HG03060 (cell line): Measurements from ENCODE around the gene NVL.
"Not testable (repeated sequence)": the region's sequence is repeated elsewhere in the genome, so short reads cannot be mapped to it uniquely, and the experiment has no call there.

Source experiments
- ATAC-seq: cut with Tn5 transposase; IDR thresholded peaks from one replicate; pipeline ENCODE4 v1.9.1; 2021; ENCODE audit warnings: low read depth, moderate number of reproducible peaks; ENCODE audit not compliant: unreplicated experiment

The NVL gene

GRCh38 chr1:224338150-224338838 lies 8.3 kb upstream of the NVL start:
- no peak for ATAC-seq

DNA sequence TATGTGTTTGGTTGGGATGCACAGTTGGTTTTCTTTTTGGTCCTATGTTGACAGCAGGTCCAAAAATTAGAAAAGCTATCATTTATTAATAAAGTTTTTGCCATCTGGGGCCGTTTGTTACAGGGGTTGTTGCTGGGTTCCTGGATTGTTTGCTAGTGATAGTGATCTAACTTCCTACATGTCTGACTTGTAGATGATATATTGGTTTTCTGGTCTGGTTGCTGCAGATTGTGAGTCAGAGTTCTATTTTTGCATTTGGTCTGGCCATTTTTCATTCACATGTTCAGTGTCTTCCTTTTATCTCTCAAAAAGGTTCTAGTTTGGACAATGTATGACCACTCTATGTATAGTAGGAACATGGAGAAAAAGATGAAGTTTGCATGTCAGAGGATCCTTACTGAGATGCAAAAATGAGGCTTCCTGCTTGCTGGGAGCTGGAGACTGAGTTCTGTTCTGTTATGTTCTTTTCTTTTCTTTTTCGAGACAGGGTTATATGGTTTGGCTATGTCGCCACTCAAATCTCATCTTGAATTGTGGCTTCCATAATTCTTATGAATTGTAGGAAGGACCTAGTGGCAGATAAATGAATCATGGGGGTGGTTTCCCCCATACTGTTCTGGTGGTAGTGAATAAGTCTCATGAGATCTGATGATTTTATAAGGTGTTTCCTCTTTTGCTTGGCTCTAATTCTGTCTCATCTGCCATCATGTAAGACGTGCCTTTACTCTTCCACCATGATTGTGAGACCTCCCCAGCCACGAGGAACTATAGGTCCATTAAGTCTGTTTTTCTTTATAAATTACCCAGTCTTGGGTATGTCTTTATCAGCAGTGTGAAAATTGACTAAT lies 4.2 kb upstream of the NVL start:
- ATAC-seq, result no peak

- ATAC-seq, result peak; percentile 34
These were observed 3.4 kb upstream of the NVL start for GRCh38 chr1:224333309-224333926.

DNA sequence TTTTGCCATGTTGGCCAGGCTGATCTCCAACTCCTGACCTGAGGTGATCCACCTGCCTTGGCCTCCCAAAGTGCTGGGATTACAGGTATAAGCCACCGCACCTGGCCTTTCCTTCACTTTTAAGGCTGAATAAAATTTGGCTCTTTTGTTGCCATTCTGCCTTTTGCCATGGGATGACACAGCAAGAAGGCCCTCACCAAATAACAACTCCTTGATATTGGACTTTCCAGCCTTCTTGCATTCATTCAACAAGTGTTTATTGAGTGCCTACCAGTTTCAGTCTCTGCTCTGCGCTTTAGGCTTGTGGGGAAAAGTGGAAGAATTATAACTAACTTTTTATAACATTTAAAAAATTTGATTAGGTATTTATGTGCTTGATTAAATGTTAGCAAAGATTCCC lies 1.9 kb upstream of the NVL start:
- ATAC-seq, result no peak

DNA sequence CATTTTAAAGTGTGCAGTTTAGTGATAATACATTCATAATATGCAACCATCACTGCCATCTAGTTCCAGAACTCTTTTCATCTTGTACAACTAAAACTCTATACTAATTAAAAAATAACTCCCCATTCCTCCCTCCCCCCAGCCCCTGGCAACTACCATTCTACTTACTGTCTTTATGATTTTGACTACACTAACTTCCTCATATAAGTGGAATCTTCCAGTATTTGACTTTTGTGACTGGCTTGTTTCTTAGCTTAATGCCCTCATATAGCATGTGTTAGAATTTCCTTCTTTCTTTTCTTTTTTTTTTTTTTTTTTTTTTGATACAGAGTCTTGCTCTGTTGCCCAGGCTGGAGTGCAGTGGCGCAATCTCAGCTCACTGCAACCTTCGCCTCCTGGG lies 1.4 kb upstream of the NVL start:
- ATAC-seq, result no peak

DNA sequence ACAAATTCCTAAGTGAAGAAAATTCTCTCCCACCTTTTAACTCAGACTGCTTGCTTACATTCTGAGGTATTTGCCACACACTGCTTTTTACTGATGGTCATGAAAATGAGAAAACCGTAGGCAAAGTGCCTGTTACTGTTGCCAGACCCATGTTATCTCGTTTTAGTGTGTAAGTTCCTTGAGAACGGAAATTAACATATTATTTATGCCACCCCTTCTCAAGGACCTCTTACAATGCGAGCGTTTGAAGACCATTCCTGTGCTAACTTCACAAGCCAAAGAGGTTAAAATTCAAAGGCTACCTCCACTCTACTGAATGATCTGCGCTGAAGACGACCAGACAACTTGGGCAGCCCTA lies 509 bp downstream of the NVL start:
- ATAC-seq, result no peak

- no peak for ATAC-seq
These were observed 1.3 kb downstream of the NVL start for GRCh38 chr1:224328644-224329043.

GRCh38 chr1:224325959-224326358 lies 4.0 kb downstream of the NVL start:
- no peak for ATAC-seq

- ATAC-seq, result no peak
These were observed 8.3 kb downstream of the NVL start for GRCh38 chr1:224321706-224322105.

GRCh38 chr1:224317383-224318045 lies 12.5 kb downstream of the NVL start:
- no peak for ATAC-seq

DNA sequence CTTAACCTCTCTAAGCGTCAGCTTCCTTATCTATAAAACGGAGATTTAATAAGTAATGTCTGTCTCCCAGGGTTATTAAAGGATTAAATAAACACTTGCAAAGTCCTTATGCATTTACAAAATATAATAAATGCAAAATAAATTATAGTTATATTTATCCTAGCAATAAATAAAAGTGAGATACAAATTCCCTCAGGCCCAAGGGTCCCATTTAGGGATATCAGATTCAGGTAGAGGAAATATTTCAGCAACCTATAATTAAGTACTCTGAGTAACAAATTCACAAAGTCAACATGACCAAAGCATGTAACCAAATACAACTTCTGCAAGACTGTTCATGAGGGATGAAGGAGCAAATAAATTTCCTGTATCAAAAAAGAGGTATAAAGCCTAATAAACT lies 17.9 kb downstream of the NVL start:
- ATAC-seq, result no peak

- ATAC-seq, result not testable (repeated sequence)
These were observed 18.5 kb downstream of the NVL start for GRCh38 chr1:224311503-224311902.

GRCh38 chr1:224308064-224308463 lies 21.9 kb downstream of the NVL start:
- ATAC-seq, result no peak

GRCh38 chr1:224304767-224305166 lies 25.2 kb downstream of the NVL start:
- no peak for ATAC-seq

DNA sequence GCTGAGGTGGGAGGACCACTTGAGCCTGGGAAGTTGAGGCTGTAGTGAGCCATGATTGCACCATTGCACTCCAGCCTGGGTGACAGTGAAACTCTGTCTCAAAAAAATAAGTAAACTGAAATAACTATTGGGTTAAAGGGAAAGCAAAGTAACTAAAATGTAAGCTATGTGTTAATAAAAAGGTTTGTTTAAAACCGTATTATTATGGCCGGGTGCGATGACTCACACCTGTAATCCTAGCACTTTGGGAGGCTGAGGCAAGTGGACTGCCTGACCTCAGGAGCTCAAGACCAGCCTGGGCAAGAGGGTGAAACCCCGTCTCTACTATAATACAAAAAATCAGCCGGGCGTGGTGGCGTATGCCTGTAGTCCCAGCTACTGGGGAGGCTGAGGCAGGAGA lies 27.0 kb downstream of the NVL start:
- ATAC-seq, result no peak

GRCh38 chr1:224301391-224301790 lies 28.6 kb downstream of the NVL start:
- ATAC-seq, result no peak

GRCh38 chr1:224300346-224300745 lies 29.6 kb downstream of the NVL start:
- ATAC-seq, result no peak

- ATAC-seq, result no peak
These were observed 31.3 kb downstream of the NVL start for GRCh38 chr1:224298346-224299330.

- ATAC-seq, result no peak
These were observed 35.2 kb downstream of the NVL start for GRCh38 chr1:224294775-224295174.

GRCh38 chr1:224292419-224292818 lies 37.6 kb downstream of the NVL start:
- ATAC-seq, result no peak
